Occipital lobe (tissue), 2 donors: Measurements from ENCODE around the gene MRFAP1L1. TPM values are rescaled to one million over a fixed set of nuclear protein-coding genes. Genes with fewer than 3 reads are reported as not detected.
A peak's percentile ranks its signal among the peaks of the same experiment; 100 is the strongest.

Experiments
- DNase-seq: peaks from one replicate; lab custom pipeline; 2025; lab: John Stamatoyannopoulos, UW
- total RNA-seq: library from RNA; depleted of rRNA; stranded (reverse); fragments of >200 nt; gene quantifications from one replicate; pipeline ENCODE4 v1.2.3, GENCODE V29; 2014

MRFAP1L1 gene
- total RNA-seq, 1 donor from 2014 or later = 90.8 TPM

GRCh38 chr4:6716958-6717655 lies 7.4 kb upstream of the MRFAP1L1 start:
- no peak for DNase-seq

DNA sequence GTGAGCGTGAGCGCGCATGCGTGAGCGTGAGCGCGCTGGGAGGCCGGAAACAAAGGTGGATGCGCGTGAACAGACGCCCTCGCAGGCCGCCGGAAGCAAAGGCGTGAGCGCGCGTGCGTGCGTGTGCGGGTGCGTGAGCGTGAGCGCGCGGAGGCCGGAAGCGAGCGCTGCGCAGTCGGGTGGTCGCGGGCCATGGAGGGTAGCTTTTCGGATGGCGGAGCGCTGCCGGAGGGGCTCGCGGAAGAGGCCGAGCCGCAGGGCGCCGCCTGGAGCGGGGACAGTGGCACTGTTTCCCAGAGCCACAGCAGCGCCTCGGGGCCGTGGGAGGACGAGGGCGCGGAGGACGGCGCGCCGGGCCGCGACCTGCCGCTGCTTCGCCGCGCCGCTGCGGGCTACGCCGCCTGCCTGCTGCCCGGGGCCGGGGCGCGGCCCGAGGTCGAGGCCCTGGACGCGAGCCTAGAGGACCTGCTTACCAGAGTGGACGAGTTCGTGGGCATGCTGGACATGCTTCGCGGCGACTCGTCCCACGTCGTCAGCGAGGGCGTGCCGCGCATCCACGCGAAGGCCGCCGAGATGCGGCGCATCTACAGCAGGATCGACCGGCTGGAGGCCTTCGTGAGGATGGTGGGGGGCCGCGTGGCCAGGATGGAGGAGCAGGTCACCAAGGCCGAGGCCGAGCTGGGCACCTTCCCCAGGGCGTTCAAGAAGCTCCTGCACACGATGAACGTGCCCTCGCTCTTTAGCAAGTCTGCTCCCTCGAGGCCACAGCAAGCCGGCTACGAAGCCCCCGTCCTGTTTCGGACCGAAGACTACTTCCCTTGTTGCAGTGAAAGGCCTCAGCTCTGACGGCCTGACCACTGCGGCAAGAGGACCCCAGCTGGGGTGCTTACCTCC lies 6.6 kb upstream of the MRFAP1L1 start, which contains the start of gene BLOC1S4:
Gene BLOC1S4 (plus strand): TSS at position 157 of the 894 bp plus-strand sequence. CDS start 36 bp downstream, at position 193.
- peak; percentile 73 for DNase-seq

GRCh38 chr4:6715704-6716017 lies 6.0 kb upstream of the MRFAP1L1 start:
- DNase-seq = no peak

DNA sequence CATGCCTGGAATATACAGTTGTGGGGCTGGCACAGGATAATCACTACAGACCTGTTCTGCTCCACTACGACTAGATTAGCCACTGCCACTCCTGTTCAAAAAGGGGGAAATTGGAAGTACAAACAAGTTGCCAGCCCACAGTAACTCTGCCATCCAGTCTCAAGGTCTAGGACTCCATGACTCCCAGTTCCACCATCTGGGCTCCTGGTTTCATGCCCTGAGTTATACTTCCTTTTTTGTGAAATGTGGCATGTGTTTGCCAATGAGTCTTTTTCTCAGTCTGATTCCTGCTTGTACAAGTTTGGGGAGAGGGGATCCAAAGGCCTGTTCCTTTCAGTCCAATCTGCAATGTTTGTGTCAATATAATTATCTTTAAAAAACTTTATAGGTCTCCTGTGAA lies 5.3 kb upstream of the MRFAP1L1 start:
- DNase-seq = no peak

- DNase-seq = no peak
Observed at GRCh38 chr4:6710996-6711395, 1.3 kb upstream of the MRFAP1L1 start.

DNA sequence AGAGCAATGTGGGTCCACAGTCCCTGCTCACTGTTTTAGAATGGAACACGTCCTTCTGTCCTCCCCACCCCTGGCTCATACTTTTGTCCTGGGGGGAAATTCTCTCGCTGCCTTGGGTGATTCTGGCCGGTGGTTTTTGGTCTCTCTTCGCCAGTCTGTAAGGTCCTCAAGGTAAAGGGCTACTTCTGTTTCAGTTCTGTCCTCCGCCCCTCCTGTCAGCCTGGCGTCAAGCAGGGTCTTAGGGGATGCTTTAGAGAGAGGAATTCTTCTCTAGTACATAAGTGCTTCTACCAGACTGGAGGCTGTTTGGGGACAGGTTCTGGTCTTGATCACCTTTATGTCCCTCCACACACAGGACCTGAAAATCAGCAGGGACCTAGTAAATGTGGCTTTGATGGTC lies 617 bp upstream of the MRFAP1L1 start:
- DNase-seq = no peak

- DNase-seq = no peak
Observed at GRCh38 chr4:6706173-6706572, 3.5 kb downstream of the MRFAP1L1 start.

- DNase-seq = no peak
Observed at GRCh38 chr4:6705646-6706045, 4.0 kb downstream of the MRFAP1L1 start.

GRCh38 chr4:6703786-6704185 lies 5.9 kb downstream of the MRFAP1L1 start:
- no peak for DNase-seq

DNA sequence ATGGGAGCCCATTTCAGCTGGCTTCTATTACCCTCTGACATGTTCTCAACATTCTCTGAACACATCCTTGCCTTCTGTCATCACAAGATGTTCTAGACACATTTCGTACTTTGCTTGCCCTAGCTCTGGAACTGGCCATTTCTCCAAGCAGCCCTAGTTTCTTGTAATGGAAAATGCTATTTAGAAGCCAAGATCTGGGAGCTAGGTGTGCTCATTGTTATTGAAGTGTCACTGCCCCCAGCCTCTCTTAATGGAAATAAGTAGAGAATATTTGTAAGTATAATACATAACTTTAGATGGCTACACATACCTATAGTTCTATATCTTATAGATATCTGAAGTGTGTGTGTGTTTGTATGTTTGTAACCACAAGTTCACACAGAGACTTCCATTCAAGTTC lies 6.9 kb downstream of the MRFAP1L1 start:
- DNase-seq = no peak

- DNase-seq = no peak
Observed at GRCh38 chr4:6701371-6701770, 8.3 kb downstream of the MRFAP1L1 start.

DNA sequence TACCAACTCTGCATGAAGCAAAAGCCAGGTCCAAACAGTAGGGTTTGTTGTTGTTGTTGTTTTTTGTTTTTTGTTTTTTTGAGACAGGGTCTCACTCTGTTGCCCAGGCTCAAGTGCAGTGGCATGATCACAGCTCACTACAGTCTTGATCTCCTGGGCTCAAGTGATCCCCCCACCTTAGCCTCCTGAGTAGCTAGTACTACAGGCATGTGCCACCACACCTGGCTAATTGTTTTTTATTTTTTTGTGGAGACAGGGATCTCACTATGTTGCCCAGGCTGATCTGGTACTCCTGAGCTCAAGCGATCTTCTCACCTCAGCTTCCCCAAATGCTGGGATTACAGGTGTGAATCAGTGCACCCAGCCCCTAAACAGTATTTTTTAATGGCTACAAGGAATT lies 9.8 kb downstream of the MRFAP1L1 start:
- no peak for DNase-seq

- DNase-seq = no peak
Observed at GRCh38 chr4:6699388-6699787, 10.3 kb downstream of the MRFAP1L1 start.

GRCh38 chr4:6697131-6697530 lies 12.5 kb downstream of the MRFAP1L1 start:
- no peak for DNase-seq

DNA sequence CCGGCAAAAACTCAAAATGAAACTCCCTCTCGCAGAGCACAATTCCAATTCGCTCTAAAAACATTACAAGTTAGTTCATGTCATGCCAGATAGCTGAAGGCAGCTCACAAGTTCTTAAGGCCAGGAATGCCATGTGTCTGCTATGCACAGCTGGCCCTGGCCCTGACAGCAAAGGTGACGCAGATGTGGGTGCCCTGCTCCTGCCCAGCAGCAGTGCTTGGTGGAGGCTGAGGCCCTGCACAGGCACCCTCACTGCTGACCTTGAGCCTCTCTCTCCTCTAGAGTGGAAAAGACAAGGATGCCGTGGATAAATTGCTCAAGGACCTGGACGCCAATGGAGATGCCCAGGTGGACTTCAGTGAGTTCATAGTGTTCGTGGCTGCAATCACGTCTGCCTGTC lies 13.1 kb downstream of the MRFAP1L1 start:
- DNase-seq = no peak

DNA sequence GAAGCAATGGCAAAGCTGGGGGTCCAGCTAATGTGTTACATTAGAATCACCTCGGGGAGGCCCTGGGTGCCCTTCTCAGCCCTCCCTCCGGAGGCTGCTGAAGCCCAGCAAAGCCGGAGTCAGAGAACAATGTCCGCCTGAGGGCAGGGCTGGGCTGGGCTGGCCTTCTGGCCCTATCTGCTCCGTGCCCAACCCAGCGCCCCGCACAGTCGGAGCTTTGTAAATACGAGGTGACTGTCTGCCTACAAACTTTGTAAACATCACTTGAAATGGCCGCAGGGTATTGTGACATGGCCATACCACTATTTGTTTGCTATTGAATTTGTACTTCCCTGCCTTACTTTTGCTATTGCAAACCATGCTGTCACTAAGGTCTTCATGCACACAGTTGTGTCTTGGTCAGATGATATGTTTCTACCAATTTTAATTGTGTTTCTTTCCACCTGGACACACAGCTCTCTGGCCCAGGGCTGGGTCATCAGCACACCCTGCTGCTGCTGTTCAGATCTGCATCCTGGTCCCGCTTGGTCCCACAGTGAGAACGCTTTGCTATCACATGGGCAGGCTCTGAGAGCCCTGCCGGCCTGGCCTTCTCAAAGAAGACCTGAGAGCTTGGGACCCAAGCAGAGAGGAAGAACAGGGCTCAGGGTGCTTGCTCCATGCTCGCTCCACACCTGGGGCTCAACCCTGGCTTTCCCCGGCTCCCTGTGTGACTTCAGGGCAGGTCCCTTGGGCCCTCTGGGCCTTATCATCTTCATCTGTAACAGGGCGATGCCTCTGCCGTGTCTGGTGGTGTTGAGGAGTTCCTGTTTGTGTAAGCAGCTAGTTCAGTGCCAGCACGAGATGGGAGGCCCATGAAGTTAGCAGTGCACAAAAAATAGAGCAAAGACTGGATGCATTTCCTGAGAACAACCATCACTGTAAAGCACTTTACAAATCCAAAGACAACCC lies 13.7 kb downstream of the MRFAP1L1 start:
- DNase-seq = no peak

- no peak for DNase-seq
Observed at GRCh38 chr4:6694177-6694901, 15.3 kb downstream of the MRFAP1L1 start.

DNA sequence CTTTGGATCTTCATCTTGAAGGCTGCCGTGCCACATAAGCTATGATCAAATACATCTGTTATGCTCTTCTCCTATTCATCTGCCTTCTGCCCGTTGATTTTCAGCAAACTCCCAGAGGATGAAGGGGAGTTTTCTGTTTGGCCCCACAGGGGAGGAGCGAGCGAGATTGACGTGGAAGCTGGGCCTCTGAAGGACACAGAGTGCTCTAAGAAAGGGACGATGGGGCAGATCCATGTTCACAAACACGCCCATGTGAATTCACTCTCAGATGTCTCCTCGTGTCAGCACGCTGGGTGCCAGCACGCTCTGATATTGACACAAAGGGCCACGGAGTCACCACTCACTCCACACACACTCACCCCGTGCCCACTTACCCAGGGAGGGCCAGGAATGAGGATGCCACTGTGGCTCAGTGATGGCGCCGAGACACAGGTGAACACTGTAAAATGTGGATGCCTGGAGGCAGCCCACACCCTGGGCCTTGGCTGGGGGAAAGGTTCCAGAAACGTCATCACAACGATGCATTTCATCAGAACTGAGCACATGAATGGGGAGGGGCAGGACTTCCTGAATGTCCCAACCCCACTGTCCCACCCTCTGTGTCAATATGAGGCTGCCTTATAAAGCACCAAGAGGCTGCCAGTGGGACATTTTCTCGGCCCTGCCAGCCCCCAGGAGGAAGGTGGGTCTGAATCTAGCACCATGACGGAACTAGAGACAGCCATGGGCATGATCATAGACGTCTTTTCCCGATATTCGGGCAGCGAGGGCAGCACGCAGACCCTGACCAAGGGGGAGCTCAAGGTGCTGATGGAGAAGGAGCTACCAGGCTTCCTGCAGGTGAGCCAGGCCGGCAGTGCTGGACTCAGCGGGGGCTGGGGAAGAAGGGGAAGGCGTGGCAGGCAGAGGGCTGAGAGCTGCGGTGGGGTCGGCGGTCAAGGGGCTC lies 16.2 kb downstream of the MRFAP1L1 start, which contains the start of gene S100P:
Gene S100P (plus strand): TSS at position 648 of the 946 bp plus-strand sequence. CDS start 55 bp downstream, at position 703.
- DNase-seq = no peak

DNA sequence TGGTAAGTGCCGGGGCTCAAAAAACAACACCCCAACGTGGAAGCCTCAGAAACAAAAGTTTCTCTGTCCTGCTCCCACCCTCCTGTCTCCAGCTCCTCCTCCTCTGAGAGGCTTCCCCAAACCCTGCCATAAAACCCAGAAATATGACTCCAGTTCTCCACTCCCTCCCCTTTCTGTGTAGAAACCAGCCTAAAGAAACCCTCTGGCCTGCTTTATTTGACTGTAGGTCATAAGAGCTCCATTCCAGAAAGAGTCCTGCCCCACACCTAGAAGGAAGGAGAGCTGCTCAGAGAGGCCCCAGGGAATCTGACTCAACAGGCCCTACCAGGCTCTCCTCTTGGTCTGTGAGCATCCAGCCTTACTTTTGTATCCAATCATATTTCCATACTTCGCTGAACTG lies 16.9 kb downstream of the MRFAP1L1 start:
- DNase-seq = no peak

DNA sequence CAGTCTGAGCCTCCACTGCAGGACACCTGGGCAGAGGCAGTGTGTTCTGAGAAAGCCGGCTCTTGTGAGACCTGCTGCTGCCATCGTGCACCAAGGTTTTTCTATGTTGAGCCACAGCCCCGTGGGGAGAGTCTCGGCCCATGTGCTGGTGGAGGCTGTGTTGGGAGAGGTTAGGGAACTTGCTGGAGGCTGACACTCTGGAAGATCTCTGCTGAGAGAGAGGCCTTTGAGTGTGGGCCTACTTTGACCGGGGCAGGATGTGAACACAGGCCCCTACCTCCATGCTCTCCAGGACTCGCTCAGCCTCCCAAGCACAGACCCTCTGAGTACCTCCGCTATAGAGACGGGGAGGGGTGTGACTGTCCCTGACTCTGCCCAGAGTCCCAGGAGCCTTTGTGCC lies 17.3 kb downstream of the MRFAP1L1 start:
- no peak for DNase-seq
